GM19043 (cell line): ENCODE data around the gene OXSM.

Experiments
- ATAC-seq: cut with Tn5 transposase; IDR thresholded peaks from one replicate; pipeline ENCODE4 v1.9.1; 2021; ENCODE audit warnings: low read depth; ENCODE audit not compliant: unreplicated experiment

The OXSM gene

GRCh38 chr3:25789596-25790556, at the start of gene OXSM:
TSS of gene OXSM (plus strand) at chr3:25790090. CDS start at chr3:25791021, 931 bp downstream.
- ATAC-seq, result peak; percentile 90

DNA sequence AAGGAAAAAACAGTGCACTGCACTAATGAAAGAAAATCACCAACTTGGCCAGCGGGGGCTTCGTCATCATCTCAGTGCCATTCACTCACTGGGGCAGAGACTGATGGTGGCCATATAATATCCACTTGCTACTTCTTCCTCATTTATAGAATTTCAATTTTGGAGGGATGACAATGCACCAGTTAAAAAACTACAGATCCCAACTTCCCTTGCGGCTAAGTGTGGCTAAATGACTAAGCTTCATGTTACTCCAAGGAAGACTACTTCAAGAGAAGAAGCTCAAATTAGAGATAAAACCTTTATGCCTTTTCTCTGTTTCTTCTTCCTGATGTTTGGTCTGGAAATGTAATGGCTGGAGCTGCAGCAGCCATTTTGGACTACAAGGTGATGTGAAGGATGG, 45.4 kb upstream of the OXSM start:
- ATAC-seq, result no peak

DNA sequence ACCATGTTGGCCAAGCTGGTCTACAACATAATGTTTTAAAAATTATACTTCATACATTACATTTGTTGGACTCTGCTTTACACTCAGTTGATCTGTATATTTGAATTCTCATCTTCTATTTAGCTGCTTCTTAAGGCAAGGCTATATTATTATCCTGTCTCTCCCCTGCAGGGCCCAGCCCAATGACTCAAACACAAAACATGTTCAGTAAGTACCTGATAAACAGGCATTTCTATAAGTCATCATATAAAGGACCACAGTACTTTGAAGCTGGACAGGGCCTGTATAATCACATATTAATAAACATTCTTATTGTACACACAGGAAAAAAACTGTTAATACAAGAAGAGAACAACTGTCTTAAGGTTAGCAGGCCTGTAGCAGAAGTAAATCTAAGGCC, 42.9 kb upstream of the OXSM start:
- ATAC-seq, result no peak

- ATAC-seq, result no peak
These were observed 41.7 kb upstream of the OXSM start for GRCh38 chr3:25748189-25748588.

- ATAC-seq, result no peak
These were observed 40.8 kb upstream of the OXSM start for GRCh38 chr3:25749031-25749581.

DNA sequence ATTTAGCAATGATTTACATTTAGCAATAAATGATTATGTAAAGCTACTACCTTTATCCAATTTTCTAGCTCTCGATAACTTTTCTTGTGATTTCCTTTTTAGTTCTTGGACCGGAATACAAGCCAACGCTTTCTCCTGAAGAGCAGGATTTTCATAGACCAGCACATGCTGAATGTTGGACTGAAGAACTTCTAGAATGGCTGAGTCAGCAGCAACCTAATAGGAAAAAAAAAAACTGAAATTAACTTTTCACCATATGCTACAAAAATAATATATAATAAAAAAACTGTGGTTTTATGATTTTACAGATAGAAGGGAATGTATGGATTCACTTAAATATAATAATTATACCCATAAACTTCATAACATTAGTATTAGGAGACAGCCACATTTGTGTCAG, 38.8 kb upstream of the OXSM start:
- ATAC-seq, result no peak

GRCh38 chr3:25751725-25752124, 38.2 kb upstream of the OXSM start:
- no peak for ATAC-seq

DNA sequence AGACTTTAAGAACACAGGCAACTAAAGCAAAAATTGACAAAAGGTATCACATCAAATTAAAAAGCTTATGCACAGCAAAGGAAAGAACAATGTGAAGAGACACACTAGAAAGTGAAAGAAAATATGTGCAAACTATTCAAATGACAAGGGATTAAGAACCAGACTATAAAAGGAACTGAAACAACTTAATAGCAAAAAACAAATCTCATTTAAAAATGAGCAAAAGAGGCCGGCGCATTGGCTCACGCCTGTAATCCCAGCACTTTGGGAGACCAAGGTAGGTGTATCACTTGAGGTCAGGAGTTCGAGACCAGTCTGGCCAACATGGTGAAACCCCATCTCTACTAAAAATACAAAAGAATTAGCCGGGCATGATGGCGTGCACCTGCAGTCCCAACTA, 21.0 kb upstream of the OXSM start:
- ATAC-seq, result peak; percentile 90

DNA sequence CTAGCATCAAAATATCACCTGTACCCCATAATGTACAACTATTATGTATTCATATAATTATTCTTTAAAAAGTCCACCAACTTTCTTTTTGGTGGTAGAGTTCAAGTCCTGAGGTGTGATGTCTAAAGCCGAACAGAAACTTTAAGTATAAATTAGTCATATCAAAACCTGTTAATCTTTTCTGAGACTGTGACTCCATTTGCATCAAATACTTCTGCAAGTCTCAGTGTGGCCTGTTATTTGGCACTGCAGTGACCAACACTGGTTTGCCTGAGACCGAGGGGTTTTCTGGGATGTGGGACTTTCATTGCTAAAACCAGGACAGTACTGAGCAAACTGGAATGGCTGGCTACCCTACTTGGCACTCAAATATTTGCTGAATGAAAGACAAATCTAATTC, 14.0 kb upstream of the OXSM start:
- peak; percentile 58 for ATAC-seq

DNA sequence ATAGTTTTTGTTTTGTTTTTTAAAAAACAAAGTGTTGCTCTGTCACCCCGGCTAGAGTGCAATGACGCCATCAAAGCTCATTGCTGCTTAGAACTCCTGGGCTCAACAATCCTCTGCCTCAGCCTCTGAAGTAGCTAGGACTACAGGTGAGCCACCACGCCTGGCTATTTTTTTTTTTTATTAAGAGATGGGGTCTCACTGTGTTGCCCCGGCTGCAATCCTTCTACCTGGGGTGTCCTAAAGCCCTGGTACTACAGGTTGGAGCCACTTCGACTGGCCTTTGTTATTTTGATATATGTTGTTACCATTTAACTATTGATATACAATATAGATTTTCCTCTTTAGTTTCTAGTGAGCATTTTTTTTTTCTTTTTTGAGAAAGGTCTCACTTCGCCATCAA, 9.3 kb upstream of the OXSM start:
- no peak for ATAC-seq

- no peak for ATAC-seq
These were observed 8.6 kb upstream of the OXSM start for GRCh38 chr3:25781145-25781757.

DNA sequence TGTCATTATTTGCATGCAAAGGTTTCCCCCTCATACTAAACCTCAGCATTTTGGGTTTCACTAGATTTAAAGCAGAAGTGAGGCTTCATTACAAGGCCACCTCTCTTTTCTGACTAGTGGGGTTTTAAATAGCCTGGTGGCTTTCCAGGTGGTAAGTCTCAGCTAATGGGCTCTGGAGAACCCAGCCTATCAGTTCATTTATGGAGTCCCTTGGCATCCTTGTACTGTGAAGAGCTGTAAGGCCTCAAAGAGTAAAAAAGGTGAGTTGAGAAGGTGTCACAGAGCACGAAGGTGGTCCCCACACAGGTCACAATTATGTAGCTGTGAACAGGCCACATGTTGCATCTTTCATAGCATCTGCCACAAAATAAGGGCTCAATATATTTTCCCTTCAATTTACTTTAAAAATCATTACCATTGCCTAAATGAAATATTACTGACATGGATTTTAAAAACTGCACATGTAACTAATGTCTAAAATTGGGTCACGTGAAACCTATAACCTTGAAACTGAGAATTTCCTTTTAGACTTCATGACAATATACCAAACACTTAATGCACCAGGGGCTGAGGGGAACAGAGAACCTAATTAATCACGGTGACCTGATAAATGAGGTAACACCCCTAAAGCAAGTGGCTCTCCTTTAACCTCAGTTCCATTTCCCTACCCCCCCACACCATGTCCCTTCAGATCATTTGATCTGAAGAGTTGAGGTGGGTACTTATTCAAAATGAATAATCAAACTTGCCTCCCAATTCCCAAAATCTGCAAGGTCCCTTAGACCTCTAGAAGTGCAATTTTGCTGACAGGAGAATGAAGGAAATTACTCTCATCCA, 7.9 kb upstream of the OXSM start:
- ATAC-seq, result peak; percentile 50

DNA sequence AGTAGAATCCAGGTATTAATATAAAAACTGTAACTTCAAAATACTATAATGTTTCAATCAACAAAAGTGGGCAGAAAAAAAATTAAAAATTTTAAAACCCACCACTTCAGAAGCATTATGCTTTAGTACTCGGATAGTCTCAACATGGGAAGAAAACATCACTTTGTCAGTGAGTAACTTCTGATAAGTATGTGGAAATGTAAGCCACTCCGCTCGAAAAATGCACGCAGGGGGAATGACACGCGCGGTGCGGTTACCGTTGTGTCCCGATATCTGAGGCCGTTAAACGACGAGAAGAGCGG, 7.3 kb upstream of the OXSM start:
- no peak for ATAC-seq

- ATAC-seq, result peak; percentile 68
These were observed 6.8 kb upstream of the OXSM start, which contains the start of gene NGLY1 for GRCh38 chr3:25782938-25783660. TSS of gene NGLY1 (minus strand) at chr3:25783443. CDS start at chr3:25783390, 53 bp downstream.

GRCh38 chr3:25783661-25784512, 6.0 kb upstream of the OXSM start:
- peak; percentile 15 for ATAC-seq

DNA sequence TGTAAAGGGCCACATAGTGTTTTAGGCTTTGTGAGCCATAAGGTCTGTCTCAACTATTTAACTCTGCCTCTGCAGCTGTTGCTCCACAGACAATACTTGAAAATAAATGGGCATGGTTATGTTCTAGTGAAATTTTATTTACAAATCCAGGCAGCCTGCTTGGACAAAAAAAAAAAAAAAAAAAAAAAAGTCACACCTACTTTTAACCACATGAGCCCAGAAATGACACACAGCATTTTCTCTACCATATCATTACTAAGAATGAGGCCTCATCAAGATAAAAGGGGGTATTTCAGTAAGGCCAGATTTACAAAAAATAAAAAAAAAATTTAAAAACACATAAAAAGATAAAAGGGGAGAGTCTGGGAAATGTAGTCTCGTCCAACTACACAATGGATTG, 4.9 kb upstream of the OXSM start:
- ATAC-seq, result no peak

GRCh38 chr3:25785826-25786225, 4.1 kb upstream of the OXSM start:
- no peak for ATAC-seq

DNA sequence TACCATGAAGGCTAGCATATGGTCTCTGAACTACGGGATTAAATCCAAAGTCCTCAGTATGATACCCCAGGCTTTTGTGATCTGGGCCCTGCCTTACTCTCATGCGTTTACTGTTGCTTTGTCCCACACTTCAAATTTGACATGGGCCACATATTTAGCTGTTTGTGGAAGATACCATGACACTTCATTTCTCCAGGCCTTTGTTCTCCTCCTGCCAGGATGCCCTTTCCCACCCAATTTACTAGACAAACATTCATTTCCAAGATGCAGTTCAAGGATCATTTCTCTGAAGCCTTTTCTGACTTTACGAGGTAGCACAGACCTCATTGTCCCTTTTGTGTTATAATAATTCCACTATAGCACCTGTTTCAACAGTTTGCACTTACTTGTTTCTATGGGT, 2.2 kb upstream of the OXSM start:
- ATAC-seq, result no peak

DNA sequence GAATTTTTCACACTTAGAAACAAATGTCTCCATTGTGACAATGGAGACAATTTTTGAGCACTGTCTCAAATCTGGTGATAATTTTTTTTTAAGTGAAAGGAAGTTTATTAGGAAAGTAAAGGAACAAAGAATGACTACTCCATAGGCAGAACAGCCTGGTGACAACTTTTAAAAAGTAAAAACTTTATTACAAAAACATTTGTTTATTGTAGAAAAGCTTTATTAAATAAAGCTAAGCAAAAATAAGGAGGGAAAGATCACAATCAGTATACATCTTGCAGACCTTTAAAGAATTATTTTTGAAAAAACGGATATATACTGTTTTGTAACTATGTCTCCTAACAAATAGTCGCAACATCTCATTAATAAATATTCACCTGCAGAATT, 688 bp upstream of the OXSM start:
- no peak for ATAC-seq
